Measurements from ENCODE around the gene RIC8B.

DNA sequence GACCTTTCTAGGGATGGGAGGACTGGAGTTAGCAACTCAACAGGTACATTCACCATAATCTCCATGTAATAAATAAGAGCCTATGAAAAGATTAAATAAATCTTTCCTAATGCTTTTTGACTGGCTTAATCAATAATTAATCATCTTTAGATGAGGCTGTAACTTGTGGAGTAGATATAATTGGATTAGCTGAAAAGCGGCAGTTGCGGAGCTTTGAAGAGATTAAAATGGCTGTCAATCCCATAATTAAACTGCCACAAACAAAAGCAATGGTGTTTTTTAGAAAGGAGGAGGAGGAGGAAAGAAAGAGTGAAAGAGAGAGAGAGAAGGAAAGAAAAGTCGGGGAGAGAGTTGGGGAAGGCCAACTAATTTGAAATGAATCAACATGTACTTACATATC, 110.5 kb downstream of the RIC8B start:
- TF ChIP-seq, protein P1, sequence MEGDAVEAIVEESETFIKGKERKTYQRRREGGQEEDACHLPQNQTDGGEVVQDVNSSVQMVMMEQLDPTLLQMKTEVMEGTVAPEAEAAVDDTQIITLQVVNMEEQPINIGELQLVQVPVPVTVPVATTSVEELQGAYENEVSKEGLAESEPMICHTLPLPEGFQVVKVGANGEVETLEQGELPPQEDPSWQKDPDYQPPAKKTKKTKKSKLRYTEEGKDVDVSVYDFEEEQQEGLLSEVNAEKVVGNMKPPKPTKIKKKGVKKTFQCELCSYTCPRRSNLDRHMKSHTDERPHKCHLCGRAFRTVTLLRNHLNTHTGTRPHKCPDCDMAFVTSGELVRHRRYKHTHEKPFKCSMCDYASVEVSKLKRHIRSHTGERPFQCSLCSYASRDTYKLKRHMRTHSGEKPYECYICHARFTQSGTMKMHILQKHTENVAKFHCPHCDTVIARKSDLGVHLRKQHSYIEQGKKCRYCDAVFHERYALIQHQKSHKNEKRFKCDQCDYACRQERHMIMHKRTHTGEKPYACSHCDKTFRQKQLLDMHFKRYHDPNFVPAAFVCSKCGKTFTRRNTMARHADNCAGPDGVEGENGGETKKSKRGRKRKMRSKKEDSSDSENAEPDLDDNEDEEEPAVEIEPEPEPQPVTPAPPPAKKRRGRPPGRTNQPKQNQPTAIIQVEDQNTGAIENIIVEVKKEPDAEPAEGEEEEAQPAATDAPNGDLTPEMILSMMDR (IDR thresholded peaks at IDR 0.05), result no peak
- no peak for TF ChIP-seq POLR2A (IDR thresholded peaks at IDR 0.05)

Measured in suprapubic skin (tissue), 3 donors.